Activated CD4-positive, alpha-beta memory T cell treated with anti-CD3 and anti-CD28 coated beads for 36 hours (primary cell): ENCODE results near the gene ZNF775. TPM values are rescaled to one million over a fixed set of nuclear protein-coding genes. Genes with fewer than 3 reads are reported as not detected.

ENCODE experiments used
- CTCF ChIA-PET: fragments of 350-600 bp; sonication (Branson Sonifier 250); formaldehyde crosslinking; loops from one replicate; lab custom pipeline; 2021; ENCODE audit warnings: antibody characterized with exemption, inconsistent platforms; lab: Charles Lee
- POLR2A ChIA-PET: fragments of 350-600 bp; sonication (Branson Sonifier 250); formaldehyde crosslinking; loops from one replicate; lab custom pipeline; 2021; ENCODE audit warnings: antibody characterized with exemption; lab: Charles Lee
- DNase-seq: peaks from one replicate; pipeline ENCODE4 v3.0.0-alpha.2; 2020
- H3K27ac Mint-ChIP-seq: one replicate; pipeline ENCODE4 v1.8.0; 2021; ENCODE audit warnings: mixed read lengths
- H3K27me3 Mint-ChIP-seq: one replicate; pipeline ENCODE4 v1.8.0; 2021; ENCODE audit warnings: mixed read lengths
- H3K36me3 Mint-ChIP-seq: one replicate; pipeline ENCODE4 v1.8.0; 2021; ENCODE audit warnings: mixed read lengths
- H3K4me1 Mint-ChIP-seq: one replicate; pipeline ENCODE4 v1.8.0; 2021; ENCODE audit warnings: low read depth, mixed read lengths
- H3K4me3 Mint-ChIP-seq: one replicate; pipeline ENCODE4 v1.8.0; 2021; ENCODE audit warnings: mild to moderate bottlenecking, mixed read lengths
- H3K9me3 Mint-ChIP-seq: one replicate; pipeline ENCODE4 v1.8.0; 2021; ENCODE audit warnings: mixed read lengths
- intact Hi-C: fragments of 100-400 bp; cut with micrococcal nuclease; formaldehyde crosslinking; loops from one replicate; pipeline ENCODE4 v1.15.1; 2023
- total RNA-seq, 2 experiments: library from RNA; stranded (reverse); gene quantifications; one replicate each; pipeline ENCODE4 v1.2.3, GENCODE V29; 2021

ZNF775 gene
- total RNA-seq, 2 experiments from 2014 or later = 6.0 to 6.8 TPM

GRCh38 chr7:150338166-150338829 lies 40.8 kb upstream of the ZNF775 start:
- CTCF ChIA-PET = no interaction called here
- Mint-ChIP-seq H3K36me3 (peaks cover 9% of the 10 kb centered on the region), H3K4me3 (no peak overlapping the region), H3K9me3 (no peaks in the 10 kb centered on the region), H3K27me3 (peaks cover 25% of the 10 kb centered on the region), H3K4me1 (peaks cover 4% of the 10 kb centered on the region), H3K27ac (no peak overlapping the region)
- intact Hi-C loops = no loop called here
- POLR2A ChIA-PET = no interaction called here
- DNase-seq = no peak

- intact Hi-C loops = no loop called here
These were observed 39.7 kb upstream of the ZNF775 start for GRCh38 chr7:150339409-150339809.

GRCh38 chr7:150340024-150340749 lies 38.9 kb upstream of the ZNF775 start:
- intact Hi-C loops = no loop called here
- DNase-seq = no peak
- Mint-ChIP-seq H3K4me3 (no peak overlapping the region), H3K36me3 (peaks cover 12% of the 10 kb centered on the region), H3K27ac (no peak overlapping the region), H3K9me3 (peaks cover 4% of the 10 kb centered on the region), H3K4me1 (peaks cover 4% of the 10 kb centered on the region), H3K27me3 (peaks cover 29% of the 10 kb centered on the region)
- POLR2A ChIA-PET = no interaction called here
- CTCF ChIA-PET = interaction anchor here (1.3 kb wide), 1 partner anchor 15 kb away, joined by 3 read pairs; no protein-coding TSS in a partner anchor

More at GRCh38 chr7:150339409-150339809, 39.7 kb upstream of the ZNF775 start:
- peaks cover 12% of the 10 kb centered on the region for H3K36me3 Mint-ChIP-seq
- H3K4me1 Mint-ChIP-seq = peaks cover 4% of the 10 kb centered on the region
- ChIA-PET CTCF (interaction anchor here (1.3 kb wide), 1 partner anchor 16 kb away, joined by 3 read pairs; no protein-coding TSS in a partner anchor), POLR2A (no interaction called here)
- no peak for DNase-seq
- no peak overlapping the region for H3K27ac Mint-ChIP-seq
- peaks cover 4% of the 10 kb centered on the region for H3K9me3 Mint-ChIP-seq
- H3K27me3 Mint-ChIP-seq = peaks cover 29% of the 10 kb centered on the region
- no peak overlapping the region for H3K4me3 Mint-ChIP-seq

- POLR2A ChIA-PET = no interaction called here
- peaks cover 12% of the 10 kb centered on the region for H3K36me3 Mint-ChIP-seq
- H3K27ac Mint-ChIP-seq = no peak overlapping the region
- no peak for DNase-seq
- intact Hi-C loops = no loop called here
- CTCF ChIA-PET = no interaction called here
- no peak overlapping the region for H3K4me3 Mint-ChIP-seq
- H3K4me1 Mint-ChIP-seq = peaks cover 4% of the 10 kb centered on the region
- H3K27me3 Mint-ChIP-seq = peaks cover 29% of the 10 kb centered on the region
- peaks cover 4% of the 10 kb centered on the region for H3K9me3 Mint-ChIP-seq
These were observed 38.3 kb upstream of the ZNF775 start for GRCh38 chr7:150340875-150341262.

- POLR2A ChIA-PET = no interaction called here
- H3K9me3 Mint-ChIP-seq = peaks cover 4% of the 10 kb centered on the region
- intact Hi-C loops = no loop called here
- H3K4me3 Mint-ChIP-seq = no peak within 1 kb of the TSS
- peaks cover 34% of the 10 kb centered on the region for H3K27me3 Mint-ChIP-seq
- CTCF ChIA-PET = interaction anchor here (0.6 kb wide), 1 partner anchor 21 kb away, joined by 3 read pairs; no protein-coding TSS in a partner anchor
- no peak for DNase-seq
- no peak within 1 kb of the TSS for H3K27ac Mint-ChIP-seq
- peaks cover 12% of the 10 kb centered on the region for H3K36me3 Mint-ChIP-seq
- peaks cover 4% of the 10 kb centered on the region for H3K4me1 Mint-ChIP-seq
These were observed 37.6 kb upstream of the ZNF775 start, which contains the start of gene RARRES2 for GRCh38 chr7:150341263-150342120. RARRES2 (minus strand) TSS chr7:150341629; CDS start chr7:150340609, 1,020 bp downstream.

- no peak for DNase-seq
- intact Hi-C loops = no loop called here
- Mint-ChIP-seq H3K9me3 (peaks cover 4% of the 10 kb centered on the region), H3K27me3 (peaks cover 34% of the 10 kb centered on the region), H3K27ac (no peak overlapping the region), H3K4me1 (peaks cover 4% of the 10 kb centered on the region), H3K4me3 (no peak overlapping the region), H3K36me3 (peaks cover 8% of the 10 kb centered on the region)
- ChIA-PET POLR2A (no interaction called here), CTCF (interaction anchor here (0.6 kb wide), 1 partner anchor 21 kb away, joined by 3 read pairs; no protein-coding TSS in a partner anchor)
These were observed 37.1 kb upstream of the ZNF775 start for GRCh38 chr7:150342121-150342408.

GRCh38 chr7:150343225-150343624 lies 35.9 kb upstream of the ZNF775 start:
- POLR2A ChIA-PET = interaction anchor here (0.6 kb wide), 1 partner anchor 618 kb away, joined by 3 read pairs; no protein-coding TSS in a partner anchor
- intact Hi-C loops = no loop called here
- peaks cover 3% of the 10 kb centered on the region for H3K36me3 Mint-ChIP-seq
- peaks cover 4% of the 10 kb centered on the region for H3K9me3 Mint-ChIP-seq
- H3K27ac Mint-ChIP-seq = no peak overlapping the region
- no peak overlapping the region for H3K4me3 Mint-ChIP-seq
- DNase-seq = no peak
- CTCF ChIA-PET = interaction anchor here (0.8 to 1.3 kb wide), 2 partner anchors 12 to 80 kb away, joined by 3 to 5 read pairs; no protein-coding TSS in a partner anchor
- peaks cover 34% of the 10 kb centered on the region for H3K27me3 Mint-ChIP-seq
- H3K4me1 Mint-ChIP-seq = peaks cover 4% of the 10 kb centered on the region

- ChIA-PET POLR2A (interaction anchor here (0.6 kb wide), 1 partner anchor 60 kb away, joined by 4 read pairs; no protein-coding TSS in a partner anchor), CTCF (interaction anchor here (1.0 to 1.3 kb wide), 2 partner anchors 10 to 11 kb away, joined by 5 read pairs; no protein-coding TSS in a partner anchor)
- no peak overlapping the region for H3K27ac Mint-ChIP-seq
- H3K27me3 Mint-ChIP-seq = peaks cover 32% of the 10 kb centered on the region
- peaks cover 3% of the 10 kb centered on the region for H3K36me3 Mint-ChIP-seq
- no peak for DNase-seq
- H3K9me3 Mint-ChIP-seq = peaks cover 4% of the 10 kb centered on the region
- H3K4me3 Mint-ChIP-seq = no peak overlapping the region
- intact Hi-C loops = no loop called here
- peaks cover 4% of the 10 kb centered on the region for H3K4me1 Mint-ChIP-seq
These were observed 34.8 kb upstream of the ZNF775 start for GRCh38 chr7:150344299-150344698.

- H3K27me3 Mint-ChIP-seq = peaks cover 28% of the 10 kb centered on the region
- ChIA-PET CTCF (interaction anchor here (0.6 to 1.9 kb wide), 3 partner anchors 9 to 246 kb away, joined by 3 to 10 read pairs (median 5); no protein-coding TSS in a partner anchor), POLR2A (interaction anchor here (0.6 kb wide), 1 partner anchor 61 kb away, joined by 4 read pairs; no protein-coding TSS in a partner anchor)
- H3K9me3 Mint-ChIP-seq = peaks cover 4% of the 10 kb centered on the region
- intact Hi-C loops = no loop called here
- no peak for DNase-seq
- peaks cover 3% of the 10 kb centered on the region for H3K36me3 Mint-ChIP-seq
- no peak overlapping the region for H3K4me3 Mint-ChIP-seq
- peaks cover 2% of the 10 kb centered on the region for H3K4me1 Mint-ChIP-seq
- no peak overlapping the region for H3K27ac Mint-ChIP-seq
These were observed 34.1 kb upstream of the ZNF775 start for GRCh38 chr7:150345012-150345411.

- peaks cover 4% of the 10 kb centered on the region for H3K9me3 Mint-ChIP-seq
- H3K4me1 Mint-ChIP-seq = no peaks in the 10 kb centered on the region
- ChIA-PET POLR2A (interaction anchor here (1.6 kb wide), 1 partner anchor 17 kb away, joined by 3 read pairs; no protein-coding TSS in a partner anchor), CTCF (no interaction called here)
- H3K36me3 Mint-ChIP-seq = peaks cover 3% of the 10 kb centered on the region
- peaks cover 19% of the 10 kb centered on the region for H3K27me3 Mint-ChIP-seq
- no peak overlapping the region for H3K27ac Mint-ChIP-seq
- H3K4me3 Mint-ChIP-seq = no peak overlapping the region
- DNase-seq = no peak
- intact Hi-C loops = no loop called here
These were observed 32.2 kb upstream of the ZNF775 start for GRCh38 chr7:150346922-150347321.

- CTCF ChIA-PET = no interaction called here
- no peaks in the 10 kb centered on the region for H3K27me3 Mint-ChIP-seq
- no peak overlapping the region for H3K4me3 Mint-ChIP-seq
- H3K9me3 Mint-ChIP-seq = no peaks in the 10 kb centered on the region
- H3K36me3 Mint-ChIP-seq = no peaks in the 10 kb centered on the region
- POLR2A ChIA-PET = no interaction called here
- H3K27ac Mint-ChIP-seq = no peak overlapping the region
- DNase-seq = no peak
- intact Hi-C loops = no loop called here
- peaks cover 11% of the 10 kb centered on the region for H3K4me1 Mint-ChIP-seq
These were observed 27.4 kb upstream of the ZNF775 start for GRCh38 chr7:150351587-150352194.
